ENCODE measurements around the gene CST4.
"Not testable (repeated sequence)": the region's sequence is repeated elsewhere in the genome, so short reads cannot be mapped to it uniquely, and the experiment has no call there.

Gene CST4

DNA sequence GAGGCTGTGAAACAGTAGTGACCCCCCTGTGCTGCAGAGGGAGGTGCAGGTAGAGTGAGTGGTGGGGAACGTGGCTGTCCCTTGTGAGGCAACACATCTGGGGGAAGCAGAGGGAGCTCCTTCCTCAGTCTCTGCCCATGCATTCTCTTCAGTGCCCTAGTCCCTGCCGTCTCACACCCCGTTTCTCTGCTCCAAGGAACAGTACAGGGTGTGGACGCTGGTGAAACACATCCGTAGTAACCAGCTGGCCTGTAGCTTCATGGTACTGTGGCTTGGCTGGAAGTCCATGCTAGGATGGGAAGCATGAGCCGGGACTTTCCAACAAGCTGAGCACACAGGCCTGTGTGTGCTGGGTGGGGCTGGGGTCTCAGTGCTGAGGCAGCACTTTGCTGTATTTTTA lies 25.7 kb downstream of the CST4 start:
- in situ Hi-C loops (cut with MboI; ENCODE audit: low sequenced_read_pairs): no loop called here

GRCh38 chr20:23662276-23662870 lies 26.5 kb downstream of the CST4 start:
- in situ Hi-C loops (cut with MboI; ENCODE audit: low sequenced_read_pairs): no loop called here

DNA sequence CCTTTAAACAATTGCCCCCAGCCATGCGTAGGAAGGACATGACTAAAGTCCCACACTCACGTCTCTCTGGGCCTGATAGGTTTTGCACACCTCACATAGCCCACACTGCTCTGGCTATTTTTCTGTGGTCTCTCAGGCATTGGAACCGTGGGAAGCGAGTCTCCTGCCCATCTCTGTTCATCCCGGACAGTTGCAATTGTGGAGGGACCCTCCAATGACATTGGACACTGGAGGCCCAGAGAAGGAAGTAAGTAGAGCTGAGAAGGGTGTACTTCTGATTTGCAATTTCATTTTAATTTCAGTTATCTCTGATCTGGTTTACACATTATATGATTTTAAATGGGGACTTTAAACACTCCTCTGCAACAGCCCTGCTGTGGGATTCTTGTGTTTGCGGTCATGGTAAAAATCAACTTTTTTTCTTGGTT lies 27.8 kb downstream of the CST4 start:
- in situ Hi-C loops (cut with MboI; ENCODE audit: low sequenced_read_pairs): no loop called here

GRCh38 chr20:23659989-23660837 lies 28.6 kb downstream of the CST4 start:
- in situ Hi-C loops (cut with MboI; ENCODE audit: low sequenced_read_pairs): no loop called here

- in situ Hi-C loops (cut with MboI; ENCODE audit: low sequenced_read_pairs): not testable (repeated sequence)
Observed at GRCh38 chr20:23659610-23659988, 29.2 kb downstream of the CST4 start.

- in situ Hi-C loops (cut with MboI; ENCODE audit: low sequenced_read_pairs): no loop called here
Observed at GRCh38 chr20:23658989-23659609, 29.7 kb downstream of the CST4 start.

GRCh38 chr20:23658336-23658735 lies 30.5 kb downstream of the CST4 start:
- in situ Hi-C loops (cut with MboI; ENCODE audit: low sequenced_read_pairs): no loop called here

DNA sequence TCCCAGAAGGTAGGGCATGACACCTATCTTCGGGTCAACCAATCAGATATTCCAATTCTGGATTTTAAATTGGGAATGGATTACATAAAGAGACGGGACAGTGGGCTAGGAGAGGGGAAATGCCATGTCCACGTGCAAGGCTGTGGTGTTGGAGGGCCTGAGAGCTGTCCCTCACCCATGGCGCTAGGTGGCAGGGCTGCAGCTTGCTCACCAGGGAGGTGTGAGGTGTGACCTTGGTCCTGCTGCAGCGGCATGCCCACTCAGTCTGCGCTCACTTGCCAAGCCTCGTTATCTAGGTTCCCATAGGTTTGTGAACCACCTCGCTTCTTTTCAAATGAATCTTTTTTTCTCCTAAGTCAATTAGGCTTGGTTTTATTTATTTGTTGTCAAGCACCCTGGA lies 31.6 kb downstream of the CST4 start:
- in situ Hi-C loops (cut with MboI; ENCODE audit: low sequenced_read_pairs): no loop called here

DNA sequence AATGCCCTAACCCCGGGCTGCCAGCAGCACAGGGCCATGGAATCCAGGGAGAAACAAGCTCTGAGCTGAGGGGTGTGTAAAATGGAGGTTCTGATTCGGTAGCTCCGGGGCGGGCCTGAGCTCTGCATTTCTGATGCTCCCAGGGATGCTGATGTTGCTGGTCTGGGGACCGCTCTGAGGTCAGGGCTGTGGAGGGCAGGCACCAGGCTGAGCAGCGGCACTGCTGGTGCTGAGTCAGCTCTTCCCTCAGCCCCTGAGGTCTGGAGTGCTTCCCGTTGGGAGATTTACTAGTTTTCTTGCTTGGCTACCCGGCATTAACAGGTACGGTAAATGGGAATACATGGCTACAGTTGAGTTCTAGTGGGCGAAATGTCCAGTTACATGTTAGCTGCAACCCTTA lies 32.5 kb downstream of the CST4 start:
- in situ Hi-C loops (cut with MboI; ENCODE audit: low sequenced_read_pairs): no loop called here

- in situ Hi-C loops (cut with MboI; ENCODE audit: low sequenced_read_pairs): no loop called here
Observed at GRCh38 chr20:23655491-23656211, 33.2 kb downstream of the CST4 start.

DNA sequence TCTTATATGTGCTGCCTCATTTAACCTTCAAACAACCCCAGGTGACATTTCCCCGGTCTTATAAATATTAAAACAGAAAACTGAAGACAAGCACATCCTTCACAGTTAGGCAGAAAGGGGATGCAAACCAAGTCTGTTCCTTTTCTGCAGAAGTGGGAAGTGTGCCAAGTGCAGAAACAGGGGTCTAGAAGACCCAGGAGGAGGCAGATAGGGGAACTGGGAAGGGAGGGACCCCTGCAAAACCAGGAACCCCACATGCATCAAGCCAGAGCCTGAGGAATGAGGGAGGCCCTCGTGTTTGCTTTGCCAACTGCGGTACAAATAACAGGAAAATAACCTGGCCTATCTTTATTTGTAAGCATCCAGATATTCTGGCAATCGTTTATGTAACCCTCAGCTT lies 34.1 kb downstream of the CST4 start:
- in situ Hi-C loops (cut with MboI; ENCODE audit: low sequenced_read_pairs): no loop called here

GRCh38 chr20:23654000-23654399 lies 34.8 kb downstream of the CST4 start:
- in situ Hi-C loops (cut with MboI; ENCODE audit: low sequenced_read_pairs): no loop called here

GRCh38 chr20:23653400-23653938 lies 35.4 kb downstream of the CST4 start:
- in situ Hi-C loops (cut with MboI; ENCODE audit: low sequenced_read_pairs): no loop called here

DNA sequence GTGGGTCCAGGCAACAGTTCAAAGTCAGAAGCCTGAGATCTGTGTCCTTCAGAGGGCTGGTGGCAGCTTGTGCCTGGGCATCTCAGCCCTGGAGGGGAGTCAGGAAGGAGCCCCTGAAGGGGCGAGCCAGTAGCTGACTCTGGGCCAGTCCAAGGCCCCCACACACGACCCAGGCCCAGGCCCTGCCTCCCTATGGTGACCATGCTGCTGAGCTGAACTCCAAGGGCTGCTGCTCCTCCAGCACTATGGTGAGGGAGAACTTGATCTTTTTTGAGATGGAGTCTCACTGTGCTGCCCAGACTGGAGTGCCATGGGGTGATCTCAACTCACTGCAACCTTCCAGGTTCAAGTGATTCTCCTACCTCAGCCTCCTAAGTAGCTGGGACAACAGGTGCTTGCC lies 35.9 kb downstream of the CST4 start:
- in situ Hi-C loops (cut with MboI; ENCODE audit: low sequenced_read_pairs): no loop called here

GRCh38 chr20:23652371-23652770 lies 36.5 kb downstream of the CST4 start:
- in situ Hi-C loops (cut with MboI; ENCODE audit: low sequenced_read_pairs): no loop called here

DNA sequence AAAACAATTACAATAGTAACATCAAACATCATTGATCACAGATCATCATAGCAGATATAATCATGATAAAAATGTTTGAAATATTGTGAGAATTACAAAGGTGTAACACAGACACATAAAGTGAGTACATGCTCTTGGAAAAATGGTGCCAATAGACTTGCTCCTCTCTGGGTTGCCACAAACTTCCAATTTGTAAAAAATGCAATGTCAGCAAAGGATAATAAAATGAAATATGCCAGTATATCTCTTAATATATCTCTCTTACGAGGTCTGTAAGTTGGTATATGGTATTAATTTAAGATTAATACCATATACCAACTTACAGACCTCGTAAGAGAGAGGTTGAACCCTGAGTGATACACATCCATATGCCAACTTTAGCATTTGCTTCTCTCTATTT lies 37.7 kb downstream of the CST4 start:
- in situ Hi-C loops (cut with MboI; ENCODE audit: low sequenced_read_pairs): no loop called here

- in situ Hi-C loops (cut with MboI; ENCODE audit: low sequenced_read_pairs): no loop called here
Observed at GRCh38 chr20:23649830-23650417, 38.9 kb downstream of the CST4 start.

DNA sequence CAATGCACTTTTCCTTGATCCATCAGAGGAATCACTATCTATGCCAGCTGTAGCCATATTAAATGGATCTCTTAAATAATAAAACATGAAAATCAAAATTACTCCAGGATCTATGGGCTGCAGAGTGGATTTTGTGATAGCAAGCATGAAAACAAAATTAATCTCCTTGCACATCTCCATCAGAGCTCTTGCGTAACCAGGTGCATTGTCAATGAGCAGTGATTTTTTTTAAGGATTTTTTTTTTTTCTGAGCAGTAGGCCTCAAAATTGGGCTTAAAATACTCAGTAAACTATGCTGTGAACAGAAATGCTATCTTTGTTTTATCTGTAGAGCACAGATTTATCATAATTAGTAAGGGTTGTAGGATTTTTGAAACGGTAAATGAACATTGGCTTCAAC lies 39.6 kb downstream of the CST4 start:
- in situ Hi-C loops (cut with MboI; ENCODE audit: low sequenced_read_pairs): no loop called here

- in situ Hi-C loops (cut with MboI; ENCODE audit: low sequenced_read_pairs): no loop called here
Observed at GRCh38 chr20:23647346-23647745, 41.5 kb downstream of the CST4 start.

- in situ Hi-C loops (cut with MboI; ENCODE audit: low sequenced_read_pairs): no loop called here
Observed at GRCh38 chr20:23646106-23646873, 42.5 kb downstream of the CST4 start.
